K562 (cell line): Measurements from ENCODE around the gene ST6GAL1. TPM values are rescaled to one million over a fixed set of nuclear protein-coding genes. Genes with fewer than 3 reads are reported as not detected.

Source experiments
- ATF7 ChIP-seq: fragments of 450-650 bp; IDR thresholded peaks from 2 replicates; pipeline ENCODE4 v1.7.1; 2014; ENCODE audit warnings: mild to moderate bottlenecking, moderate library complexity
- GMEB1 ChIP-seq: fragments of 250-450 bp; sonication (Bioruptor Pico); IDR thresholded peaks from 2 replicates; pipeline ENCODE4 v1.4.0; 2020; ENCODE audit warnings: mild to moderate bottlenecking
- GTF2E2 ChIP-seq: fragments of 200-800 bp; sonication (Bioruptor generic); IDR thresholded peaks from 2 replicates; pipeline ENCODE4 v1.6.1; 2016; ENCODE audit warnings: missing genetic modification characterization, missing compliant biosample characterization
- HDGF ChIP-seq: fragments of 450-650 bp; IDR thresholded peaks from 2 replicates; pipeline ENCODE4 v1.6.1; 2016
- JUNB ChIP-seq: fragments of 450-650 bp; formaldehyde crosslinking; conservative IDR thresholded peaks from 2 replicates; pipeline ENCODE4 v1.4.0; 2020; ENCODE audit warnings: mild to moderate bottlenecking
- LARP7 ChIP-seq: fragments of 450-650 bp; IDR thresholded peaks from 2 replicates; pipeline ENCODE4 v1.6.1; 2016
- MAFG ChIP-seq: fragments of 450-650 bp; conservative IDR thresholded peaks from 2 replicates; pipeline ENCODE4 v1.6.1; 2016; ENCODE audit warnings: missing genetic modification characterization, missing compliant biosample characterization
- MXI1 ChIP-seq: IDR thresholded peaks from 2 replicates; pipeline ENCODE4 v1.6.1; 2011; ENCODE audit warnings: low read depth, mild to moderate bottlenecking, improper control_type of control experiment, low read length
- RBM22 ChIP-seq: fragments of 200-400 bp; formaldehyde crosslinking; IDR thresholded peaks from 2 replicates; pipeline ENCODE4 v1.6.1; 2018; ENCODE audit warnings: low read length, low read depth; ENCODE audit not compliant: poor library complexity, severe bottlenecking
- TGIF2 ChIP-seq: sonication (generic); formaldehyde crosslinking; IDR thresholded peaks from 2 replicates; pipeline ENCODE4 v1.8.1; 2022; ENCODE audit warnings: mild to moderate bottlenecking, missing genetic modification reagents, moderate library complexity
- THAP7 ChIP-seq: fragments of 250-450 bp; sonication (Bioruptor Pico); IDR thresholded peaks from 2 replicates; pipeline ENCODE4 v1.5.0; 2021
- USF1 ChIP-seq: sonication (generic); formaldehyde crosslinking; IDR thresholded peaks from 2 replicates; pipeline ENCODE4 v1.9.0; 2022; ENCODE audit warnings: mild to moderate bottlenecking, missing genetic modification reagents
- ZKSCAN8 ChIP-seq: fragments of 200-800 bp; sonication (Bioruptor generic); IDR thresholded peaks from 2 replicates; pipeline ENCODE4 v1.6.1; 2016; ENCODE audit warnings: missing genetic modification characterization, missing compliant biosample characterization
- ZNF384 ChIP-seq: IDR thresholded peaks from 2 replicates; pipeline ENCODE4 v1.6.1; 2012; ENCODE audit warnings: low read depth, low read length, improper control_type of control experiment
- ZNF395 ChIP-seq: fragments of 200-800 bp; sonication (Bioruptor generic); IDR thresholded peaks from 2 replicates; pipeline ENCODE4 v1.6.1; 2017; ENCODE audit warnings: missing genetic modification characterization, missing compliant biosample characterization
- ZNF76 ChIP-seq: fragments of 250-450 bp; sonication (Bioruptor Pico); IDR thresholded peaks from 2 replicates; pipeline ENCODE4 v1.4.0; 2020; ENCODE audit warnings: mild to moderate bottlenecking, moderate library complexity, borderline replicate concordance
- ZNF764 ChIP-seq: fragments of 250-450 bp; sonication (Bioruptor Pico); IDR thresholded peaks from 2 replicates; pipeline ENCODE4 v1.4.0; 2020; ENCODE audit warnings: low read depth, mild to moderate bottlenecking, moderate library complexity
- ZNF77 ChIP-seq: fragments of 250-450 bp; sonication (Bioruptor Pico); IDR thresholded peaks from 2 replicates; pipeline ENCODE4 v1.5.0; 2020
- polyA plus RNA-seq, 8 experiments: library from polyadenylated mRNA; depleted of rRNA in 4 of 8; stranded (reverse) in 5 of 8; unstranded in 3 of 8; fragments of >200 nt; fragmentation: Nextera tagmentation in 2 of 8; fragmentation: Illumina TruSeq in 1 of 8; extraction: Ambion mirVana in 2 of 8; extraction: Trizol in 1 of 8; gene quantifications; 2 replicates each; pipeline versions ENCODE4 v1.2.1 to v1.2.3, GENCODE V29; 2011 to 2014; ENCODE audit warnings: inconsistent platforms in 1 of 8, missing spikeins in 1 of 8
- total RNA-seq, 7 experiments: library from RNA; depleted of rRNA in 6 of 7; stranded (reverse); fragments of >200 nt in 6 of 7; fragmentation: Illumina TruSeq in 2 of 7; extraction: Trizol in 2 of 7; gene quantifications; 2 replicates each; pipeline versions ENCODE4 v1.2.1 to v1.2.3, GENCODE V29; 2011 to 2021; ENCODE audit warnings: low replicate concordance in 1 of 7
- TF ChIP-seq, protein P1 (sequence below), 2 experiments: IDR thresholded peaks; 2 replicates each; pipeline ENCODE4 v1.6.1; 2012; ENCODE audit warnings: improper control_type of control experiment in 2 of 2, low read depth in 2 of 2, low read length in 2 of 2, borderline replicate concordance in 1 of 2

The ST6GAL1 gene
- total and polyA plus RNA-seq, 9 of the 15 experiments (the other 6 are each of a cell fraction or from before 2014, with no cell fraction given): 31.9 to 145 (median 71.0) TPM

- TF ChIP-seq GMEB1 (CRISPR knock-in tag): no peak
- TF ChIP-seq ZNF395 (CRISPR knock-in tag): peak; percentile 78; the same call in 1 of the 2 replicates
- no peak for TF ChIP-seq MAFG (tag)
- TF ChIP-seq THAP7 (CRISPR knock-in tag): 0 out of 2 replicates have a peak, but pooled peaks have one; percentile 24
- TF ChIP-seq ZNF77 (CRISPR knock-in tag): no peak
- TF ChIP-seq, protein P1, sequence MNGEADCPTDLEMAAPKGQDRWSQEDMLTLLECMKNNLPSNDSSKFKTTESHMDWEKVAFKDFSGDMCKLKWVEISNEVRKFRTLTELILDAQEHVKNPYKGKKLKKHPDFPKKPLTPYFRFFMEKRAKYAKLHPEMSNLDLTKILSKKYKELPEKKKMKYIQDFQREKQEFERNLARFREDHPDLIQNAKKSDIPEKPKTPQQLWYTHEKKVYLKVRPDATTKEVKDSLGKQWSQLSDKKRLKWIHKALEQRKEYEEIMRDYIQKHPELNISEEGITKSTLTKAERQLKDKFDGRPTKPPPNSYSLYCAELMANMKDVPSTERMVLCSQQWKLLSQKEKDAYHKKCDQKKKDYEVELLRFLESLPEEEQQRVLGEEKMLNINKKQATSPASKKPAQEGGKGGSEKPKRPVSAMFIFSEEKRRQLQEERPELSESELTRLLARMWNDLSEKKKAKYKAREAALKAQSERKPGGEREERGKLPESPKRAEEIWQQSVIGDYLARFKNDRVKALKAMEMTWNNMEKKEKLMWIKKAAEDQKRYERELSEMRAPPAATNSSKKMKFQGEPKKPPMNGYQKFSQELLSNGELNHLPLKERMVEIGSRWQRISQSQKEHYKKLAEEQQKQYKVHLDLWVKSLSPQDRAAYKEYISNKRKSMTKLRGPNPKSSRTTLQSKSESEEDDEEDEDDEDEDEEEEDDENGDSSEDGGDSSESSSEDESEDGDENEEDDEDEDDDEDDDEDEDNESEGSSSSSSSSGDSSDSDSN (IDR thresholded peaks at IDR 0.05; ENCODE audit: borderline replicate concordance in 1 of 2, low read depth in 2 of 2, low read length in 2 of 2): peak; percentile 48 to 53; a peak in 3 of 4 replicates
- TF ChIP-seq MXI1: peak; percentile 71
- TF ChIP-seq TGIF2 (CRISPR knock-in tag): no peak
- TF ChIP-seq JUNB (CRISPR knock-in tag): no peak
- TF ChIP-seq HDGF: no peak
- TF ChIP-seq ZKSCAN8 (CRISPR knock-in tag): peak; percentile 14; the same call in 1 of the 2 replicates
- peak; percentile 36; the same call in 1 of the 2 replicates for TF ChIP-seq GTF2E2 (tag)
- TF ChIP-seq ZNF384: no peak
- no peak for TF ChIP-seq ZNF76
- peak; percentile 59 for TF ChIP-seq USF1
- no peak for TF ChIP-seq LARP7
- peak; percentile 5 for TF ChIP-seq RBM22
- TF ChIP-seq ZNF764 (CRISPR knock-in tag): no peak
- TF ChIP-seq ATF7: no peak; the same call in 1 of the 2 replicates
Observed at GRCh38 chr3:186930641-186931531, 560 bp downstream of the ST6GAL1 start (continued).
